OCI-LY7 (cell line): ENCODE data around the gene FAM25A. TPM values are rescaled to one million over a fixed set of nuclear protein-coding genes. Genes with fewer than 3 reads are reported as not detected.
"Not testable (repeated sequence)": the region's sequence is repeated elsewhere in the genome, so short reads cannot be mapped to it uniquely, and the experiment has no call there.

Experiments
- BruUV-seq: library from RNA; stranded (reverse); fragments of 400-500 nt; replicated peaks from 2 replicates; lab custom pipeline; 2021; lab: Mats Ljungman, UMichigan
- CTCF ChIA-PET: fragments of 300-600 bp; sonication (Branson Sonifier 250); formaldehyde crosslinking; loops from one replicate; lab custom pipeline; 2022; ENCODE audit warnings: antibody characterized with exemption; ENCODE audit not compliant: unreplicated experiment; lab: Charles Lee
- POLR2A ChIA-PET: fragments of 300-600 bp; sonication (Branson Sonifier 250); formaldehyde crosslinking; loops from one replicate; lab custom pipeline; 2022; ENCODE audit warnings: antibody characterized with exemption; lab: Charles Lee
- DNase-seq: peaks from one replicate; pipeline ENCODE4 v3.0.0-alpha.2; 2015; ENCODE audit warnings: low spot score
- H2AFZ ChIP-seq: fragments of 200-600 bp; sonication (generic), shearing (Covaris generic); 2 replicates; pipeline ENCODE4 v1.6.1; 2014; ENCODE audit warnings: mild to moderate bottlenecking, antibody characterized with exemption, low read length, moderate library complexity
- H3K27ac ChIP-seq: fragments of 200-600 bp; sonication (generic); 2 replicates; pipeline ENCODE4 v1.5.1; 2014; ENCODE audit warnings: mixed run types, low read depth, mild to moderate bottlenecking, moderate library complexity, low read length, inconsistent platforms; ENCODE audit not compliant: poor library complexity, severe bottlenecking
- H3K36me3 ChIP-seq: fragments of 200-600 bp; sonication (generic); 2 replicates; pipeline ENCODE4 v1.6.1; 2014; ENCODE audit warnings: mild to moderate bottlenecking, antibody characterized with exemption, low read length, moderate library complexity, mixed read lengths; ENCODE audit not compliant: insufficient read depth
- H3K4me1 ChIP-seq: fragments of 200-600 bp; sonication (generic); 2 replicates; pipeline ENCODE4 v1.5.1; 2014; ENCODE audit warnings: mild to moderate bottlenecking, low read length; ENCODE audit not compliant: insufficient read depth, poor library complexity, severe bottlenecking
- H3K4me2 ChIP-seq: fragments of 200-600 bp; sonication (generic); 2 replicates; pipeline ENCODE4 v1.6.1; 2014; ENCODE audit warnings: mild to moderate bottlenecking, low read length
- H3K4me3 ChIP-seq: fragments of 200-600 bp; sonication (generic); 2 replicates; pipeline ENCODE4 v1.5.1; 2014; ENCODE audit warnings: mild to moderate bottlenecking, low read depth, low read length; ENCODE audit not compliant: poor library complexity, severe bottlenecking
- H3K79me2 ChIP-seq: fragments of 200-600 bp; sonication (generic); 2 replicates; pipeline ENCODE4 v1.6.1; 2016; ENCODE audit warnings: low read depth, mild to moderate bottlenecking, low read length, moderate library complexity, mixed read lengths; ENCODE audit not compliant: insufficient read depth
- H3K9me2 ChIP-seq: fragments of 200-600 bp; sonication (generic); 2 replicates; pipeline ENCODE4 v1.6.1; 2016; ENCODE audit warnings: mild to moderate bottlenecking, low read length, mixed read lengths; ENCODE audit not compliant: insufficient read depth
- H3K9me3 ChIP-seq: fragments of 200-600 bp; sonication (generic); 2 replicates; pipeline ENCODE4 v1.6.1; 2014; ENCODE audit warnings: mild to moderate bottlenecking, mixed run types, low read length, mixed read lengths
- H4K20me1 ChIP-seq: fragments of 200-600 bp; sonication (generic); 2 replicates; pipeline ENCODE4 v1.6.1; 2014; ENCODE audit warnings: mild to moderate bottlenecking, antibody characterized with exemption, low read length, moderate library complexity, mixed read lengths; ENCODE audit not compliant: insufficient read depth
- EZH2phosphoT487 ChIP-seq: fragments of 200-600 bp; sonication (generic); IDR thresholded peaks from 2 replicates; pipeline ENCODE4 v1.6.1; 2018; ENCODE audit warnings: low read depth, borderline replicate concordance, mild to moderate bottlenecking, mixed run types, antibody characterized with exemption, low read length, moderate library complexity, mixed read lengths
- intact Hi-C: fragments of 100-400 bp; cut with micrococcal nuclease; formaldehyde crosslinking; loops from one replicate; pipeline ENCODE4 v1.10.0; 2022; ENCODE audit not compliant: unreplicated experiment
- total RNA-seq, 2 experiments: library from RNA; depleted of rRNA in 1 of 2; stranded (reverse); fragments of >200 nt in 1 of 2; shearing (Covaris generic) in 1 of 2; gene quantifications; 2 replicates each; pipeline ENCODE4 v1.2.3, GENCODE V29; 2014 to 2022
- TF ChIP-seq, protein P1 (sequence below): fragments of 200-600 bp; sonication (generic); conservative IDR thresholded peaks from 2 replicates; pipeline ENCODE4 v1.5.1; 2014; ENCODE audit warnings: mild to moderate bottlenecking, antibody characterized with exemption, low read length, moderate library complexity, mixed read lengths

Gene FAM25A
- total RNA-seq, 2 experiments from 2014 or later = not detected

DNA sequence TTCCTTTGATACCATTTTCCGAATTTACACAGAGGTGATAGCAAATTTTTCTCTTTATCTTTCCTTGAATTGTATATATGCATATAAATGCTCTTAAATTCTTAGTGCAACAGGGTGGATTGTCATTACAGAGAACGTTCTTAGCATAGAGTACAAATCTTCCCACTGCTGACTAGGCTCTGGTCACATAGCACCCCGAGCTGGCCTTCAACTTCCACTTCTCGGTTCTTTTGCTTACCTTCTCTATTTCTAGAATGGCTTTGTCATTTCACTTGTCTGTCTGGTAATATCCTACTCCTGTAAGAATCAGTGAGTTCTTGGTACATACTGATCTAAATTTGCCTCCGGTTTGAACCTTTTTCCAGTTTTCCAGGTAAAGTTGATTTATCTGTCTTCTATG is 38.4 kb upstream of the FAM25A start:
- Histone ChIP-seq H4K20me1 (no peaks in the 10 kb centered on the region), H3K4me3 (no peak overlapping the region), H3K4me2 (no peak overlapping the region), H3K4me1 (no peaks in the 10 kb centered on the region), H3K36me3 (no peaks in the 10 kb centered on the region), H3K9me2 (no peaks in the 10 kb centered on the region), H3K27ac (no peak overlapping the region), H3K9me3 (no peaks in the 10 kb centered on the region), H3K79me2 (no peaks in the 10 kb centered on the region), H2AFZ (no peak overlapping the region)
- POLR2A ChIA-PET = no interaction called here
- CTCF ChIA-PET = no interaction called here
- BruUV-seq = no TSS peak
- no peak for DNase-seq
- intact Hi-C loops = no loop called here
- TF ChIP-seq, protein P1, sequence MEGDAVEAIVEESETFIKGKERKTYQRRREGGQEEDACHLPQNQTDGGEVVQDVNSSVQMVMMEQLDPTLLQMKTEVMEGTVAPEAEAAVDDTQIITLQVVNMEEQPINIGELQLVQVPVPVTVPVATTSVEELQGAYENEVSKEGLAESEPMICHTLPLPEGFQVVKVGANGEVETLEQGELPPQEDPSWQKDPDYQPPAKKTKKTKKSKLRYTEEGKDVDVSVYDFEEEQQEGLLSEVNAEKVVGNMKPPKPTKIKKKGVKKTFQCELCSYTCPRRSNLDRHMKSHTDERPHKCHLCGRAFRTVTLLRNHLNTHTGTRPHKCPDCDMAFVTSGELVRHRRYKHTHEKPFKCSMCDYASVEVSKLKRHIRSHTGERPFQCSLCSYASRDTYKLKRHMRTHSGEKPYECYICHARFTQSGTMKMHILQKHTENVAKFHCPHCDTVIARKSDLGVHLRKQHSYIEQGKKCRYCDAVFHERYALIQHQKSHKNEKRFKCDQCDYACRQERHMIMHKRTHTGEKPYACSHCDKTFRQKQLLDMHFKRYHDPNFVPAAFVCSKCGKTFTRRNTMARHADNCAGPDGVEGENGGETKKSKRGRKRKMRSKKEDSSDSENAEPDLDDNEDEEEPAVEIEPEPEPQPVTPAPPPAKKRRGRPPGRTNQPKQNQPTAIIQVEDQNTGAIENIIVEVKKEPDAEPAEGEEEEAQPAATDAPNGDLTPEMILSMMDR = no peak
- no peak for TF ChIP-seq EZH2phosphoT487

DNA sequence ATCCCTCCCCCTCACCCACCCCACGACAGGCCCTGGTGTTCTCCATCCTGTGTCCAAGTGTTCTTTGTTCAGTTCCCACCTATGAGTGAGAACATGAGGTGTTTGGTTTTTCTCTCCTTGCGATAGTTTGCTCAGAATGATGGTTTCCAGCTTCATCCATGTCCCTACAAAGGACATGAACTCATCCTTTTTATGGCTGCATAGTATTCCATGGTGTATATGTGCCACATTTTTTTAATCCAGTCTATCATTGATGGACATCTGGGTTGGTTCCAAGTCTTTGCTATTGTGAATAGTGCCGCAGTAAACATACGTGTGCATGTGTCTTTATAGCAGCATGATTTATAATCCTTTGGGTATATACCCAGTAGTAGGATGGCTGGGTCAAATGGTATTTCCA is 35.6 kb upstream of the FAM25A start:
- H3K4me3 ChIP-seq, H3K36me3 ChIP-seq, H3K4me1 ChIP-seq, H3K27ac ChIP-seq, H2AFZ ChIP-seq, BruUV-seq, H3K79me2 ChIP-seq, H3K9me2 ChIP-seq, intact Hi-C loops, H3K9me3 ChIP-seq, H3K4me2 ChIP-seq, DNase-seq, CTCF ChIA-PET, H4K20me1 ChIP-seq: not testable (repeated sequence)
- POLR2A ChIA-PET = interaction anchor here (0.6 kb wide), 1 partner anchor 149 kb away, joined by 3 read pairs; no protein-coding TSS in a partner anchor

DNA sequence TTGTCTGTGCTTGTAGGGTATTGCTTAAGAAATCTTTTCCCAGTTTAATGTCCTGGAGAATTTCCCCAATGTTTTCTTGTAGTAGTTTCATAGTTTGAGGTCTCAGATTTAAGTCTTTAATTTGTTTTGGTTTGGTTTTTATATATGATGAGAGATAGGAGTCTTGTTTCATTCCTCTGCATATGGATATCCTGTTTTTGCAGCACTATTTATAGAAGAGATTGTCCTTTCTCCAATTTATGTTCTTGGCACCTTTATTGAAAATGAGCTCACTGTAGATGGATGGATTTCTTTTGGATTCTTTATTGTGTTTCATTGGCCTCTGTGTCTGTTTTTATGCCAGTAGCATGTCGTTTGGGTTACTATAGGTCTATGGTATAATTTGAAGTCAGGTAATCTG is 31.6 kb upstream of the FAM25A start:
- Histone ChIP-seq H3K79me2 (no peaks in the 10 kb centered on the region), H3K36me3 (no peaks in the 10 kb centered on the region), H3K9me2 (no peaks in the 10 kb centered on the region), H2AFZ (no peak overlapping the region), H3K27ac (no peak overlapping the region), H3K9me3 (no peaks in the 10 kb centered on the region), H3K4me3 (no peak overlapping the region), H3K4me2 (no peak overlapping the region), H4K20me1 (no peaks in the 10 kb centered on the region), H3K4me1 (no peaks in the 10 kb centered on the region)
- POLR2A ChIA-PET = interaction anchor here (0.6 kb wide), 1 partner anchor 40 kb away, joined by 4 read pairs; no protein-coding TSS in a partner anchor
- no TSS peak for BruUV-seq
- intact Hi-C loops = no loop called here
- CTCF ChIA-PET = no interaction called here
- no peak for TF ChIP-seq EZH2phosphoT487
- TF ChIP-seq, protein P1 = no peak
- no peak for DNase-seq

DNA sequence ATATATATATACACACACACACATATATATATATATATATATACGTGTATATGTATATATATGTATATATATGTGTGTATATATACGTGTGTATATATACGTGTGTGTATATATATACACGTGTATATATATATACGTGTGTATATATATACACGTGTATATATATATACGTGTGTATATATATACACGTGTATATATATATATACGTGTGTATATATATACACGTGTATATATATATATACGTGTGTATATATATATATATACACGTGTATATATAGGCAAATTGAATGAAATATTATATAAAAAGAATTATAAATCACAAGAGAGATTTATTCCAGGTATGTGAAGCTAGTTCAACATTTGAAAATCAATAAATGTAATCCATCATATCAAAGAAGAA is 28.7 kb upstream of the FAM25A start:
- H2AFZ ChIP-seq, DNase-seq, POLR2A ChIA-PET, H3K79me2 ChIP-seq, H3K9me3 ChIP-seq, H3K4me2 ChIP-seq, H4K20me1 ChIP-seq, BruUV-seq, H3K4me3 ChIP-seq, H3K36me3 ChIP-seq, intact Hi-C loops, H3K27ac ChIP-seq, CTCF ChIA-PET, H3K4me1 ChIP-seq, H3K9me2 ChIP-seq: not testable (repeated sequence)
